ENCODE results near the gene TMEM175. TPM values are rescaled to one million over a fixed set of nuclear protein-coding genes. Genes with fewer than 3 reads are reported as not detected.
"Not testable (repeated sequence)": the region's sequence is repeated elsewhere in the genome, so short reads cannot be mapped to it uniquely, and the experiment has no call there.

TMEM175 gene
- total RNA-seq, 1 donor, result 13.8 TPM

DNA sequence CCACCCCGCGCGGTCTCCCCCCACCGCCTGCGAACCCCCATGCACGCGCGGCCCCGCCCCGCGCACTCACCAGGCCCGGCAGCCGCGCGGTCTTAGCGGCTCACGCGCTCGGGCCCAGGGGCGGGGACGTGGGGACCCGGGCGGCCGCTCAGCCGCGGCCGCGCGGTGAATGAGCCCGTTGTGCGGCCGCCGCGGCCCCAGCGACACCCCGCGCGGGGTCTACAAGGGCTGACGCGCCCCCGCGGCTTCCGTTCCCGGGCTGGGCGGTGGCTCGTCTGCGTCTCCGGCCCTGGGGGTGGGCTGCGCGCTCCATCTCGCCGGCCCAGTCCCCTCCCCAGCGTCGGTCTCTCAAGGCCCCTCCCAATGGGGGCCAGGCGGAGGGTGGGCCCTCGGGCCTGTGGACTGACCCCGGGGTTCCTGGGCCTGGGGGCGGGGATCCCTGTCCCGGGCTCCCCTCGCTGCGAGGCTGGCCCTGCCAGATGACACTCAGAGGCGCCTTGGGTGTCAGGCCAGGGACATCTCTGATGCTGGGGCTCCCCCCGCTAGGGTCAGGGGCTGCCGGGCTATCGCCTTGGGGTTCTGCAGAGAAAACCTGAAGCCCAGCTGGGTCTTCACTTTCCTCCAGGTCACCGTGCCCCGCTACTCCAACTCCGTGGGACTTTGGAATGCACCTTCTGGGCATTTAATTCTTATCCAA, 65.3 kb downstream of the TMEM175 start:
- DNase-seq (ENCODE audit: low read depth), result no peak
- TF ChIP-seq, protein P1, sequence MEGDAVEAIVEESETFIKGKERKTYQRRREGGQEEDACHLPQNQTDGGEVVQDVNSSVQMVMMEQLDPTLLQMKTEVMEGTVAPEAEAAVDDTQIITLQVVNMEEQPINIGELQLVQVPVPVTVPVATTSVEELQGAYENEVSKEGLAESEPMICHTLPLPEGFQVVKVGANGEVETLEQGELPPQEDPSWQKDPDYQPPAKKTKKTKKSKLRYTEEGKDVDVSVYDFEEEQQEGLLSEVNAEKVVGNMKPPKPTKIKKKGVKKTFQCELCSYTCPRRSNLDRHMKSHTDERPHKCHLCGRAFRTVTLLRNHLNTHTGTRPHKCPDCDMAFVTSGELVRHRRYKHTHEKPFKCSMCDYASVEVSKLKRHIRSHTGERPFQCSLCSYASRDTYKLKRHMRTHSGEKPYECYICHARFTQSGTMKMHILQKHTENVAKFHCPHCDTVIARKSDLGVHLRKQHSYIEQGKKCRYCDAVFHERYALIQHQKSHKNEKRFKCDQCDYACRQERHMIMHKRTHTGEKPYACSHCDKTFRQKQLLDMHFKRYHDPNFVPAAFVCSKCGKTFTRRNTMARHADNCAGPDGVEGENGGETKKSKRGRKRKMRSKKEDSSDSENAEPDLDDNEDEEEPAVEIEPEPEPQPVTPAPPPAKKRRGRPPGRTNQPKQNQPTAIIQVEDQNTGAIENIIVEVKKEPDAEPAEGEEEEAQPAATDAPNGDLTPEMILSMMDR (IDR thresholded peaks at IDR 0.05; ENCODE audit: insufficient read depth, low read length), result no peak
- peak overlapping the region; percentile 37 for H3K4me3 ChIP-seq (ENCODE audit: low read depth, low read length)

DNA sequence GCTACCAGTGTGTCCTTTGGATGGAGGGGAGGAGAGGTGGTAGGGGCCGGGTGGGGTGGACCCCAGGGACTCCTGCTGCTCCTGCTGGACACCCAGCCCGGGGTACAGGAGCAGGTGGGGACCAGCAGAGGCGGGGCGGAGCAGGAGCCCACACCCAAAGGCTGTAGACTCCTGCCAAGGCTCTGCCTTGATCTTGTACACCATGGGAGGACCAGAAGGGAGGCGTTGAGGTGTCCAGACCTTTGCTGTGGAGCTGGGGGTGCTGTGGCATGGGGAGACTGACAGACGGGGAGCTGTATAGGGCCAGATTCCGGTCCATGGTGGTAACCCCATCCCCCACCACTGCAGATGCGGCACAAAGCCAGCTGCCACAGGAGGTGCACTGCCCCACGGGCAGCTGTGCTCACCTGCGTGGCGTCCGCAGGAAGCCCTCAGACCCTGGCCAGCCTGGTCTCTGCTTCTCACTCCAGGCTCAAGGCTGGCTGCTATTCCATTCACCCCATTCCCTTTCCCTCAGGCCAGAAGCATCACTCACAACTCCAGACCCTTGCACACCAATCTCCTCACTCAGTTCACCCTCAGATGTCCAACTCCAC, 65.9 kb downstream of the TMEM175 start:
- no peak for DNase-seq (ENCODE audit: low read depth)

DNA sequence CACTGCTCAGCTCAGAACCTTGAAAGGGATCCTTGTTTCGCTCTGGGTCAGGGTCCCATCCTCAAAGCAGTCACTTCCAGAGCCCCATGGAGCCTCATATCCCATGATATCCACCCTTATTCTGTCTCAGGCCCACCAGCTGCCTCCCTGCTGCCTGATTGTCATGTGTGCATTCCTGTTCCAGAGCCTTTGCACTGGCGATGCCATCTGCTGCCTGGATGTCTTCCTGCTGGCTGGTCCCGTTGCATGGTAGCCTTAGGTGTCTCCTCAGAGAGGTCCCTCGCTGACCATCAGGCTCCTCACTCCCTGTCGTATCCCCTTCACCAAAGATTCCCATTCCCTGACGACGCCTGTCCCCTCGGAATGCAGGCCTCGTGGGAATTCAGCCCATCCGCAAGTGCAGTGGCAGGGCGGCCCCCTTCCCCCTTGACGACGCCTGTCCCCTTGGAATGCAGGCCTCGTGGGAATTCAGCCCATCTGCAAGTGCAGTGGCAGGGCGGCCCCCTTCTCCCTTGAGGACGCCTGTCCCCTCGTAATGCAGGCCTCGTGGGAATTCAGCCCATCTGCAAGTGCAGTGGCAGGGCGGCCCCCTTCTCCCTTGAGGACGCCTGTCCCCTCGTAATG, 67.1 kb downstream of the TMEM175 start:
- not testable (repeated sequence) for DNase-seq (ENCODE audit: low read depth); H3K4me3 ChIP-seq (ENCODE audit: low read depth, low read length)

More for the DNA sequence above, 65.9 kb downstream of the TMEM175 start:
- TF ChIP-seq, protein P1 (IDR thresholded peaks at IDR 0.05; ENCODE audit: insufficient read depth, low read length), result no peak
- H3K4me3 ChIP-seq (ENCODE audit: low read depth, low read length), result no peak overlapping the region

DNA sequence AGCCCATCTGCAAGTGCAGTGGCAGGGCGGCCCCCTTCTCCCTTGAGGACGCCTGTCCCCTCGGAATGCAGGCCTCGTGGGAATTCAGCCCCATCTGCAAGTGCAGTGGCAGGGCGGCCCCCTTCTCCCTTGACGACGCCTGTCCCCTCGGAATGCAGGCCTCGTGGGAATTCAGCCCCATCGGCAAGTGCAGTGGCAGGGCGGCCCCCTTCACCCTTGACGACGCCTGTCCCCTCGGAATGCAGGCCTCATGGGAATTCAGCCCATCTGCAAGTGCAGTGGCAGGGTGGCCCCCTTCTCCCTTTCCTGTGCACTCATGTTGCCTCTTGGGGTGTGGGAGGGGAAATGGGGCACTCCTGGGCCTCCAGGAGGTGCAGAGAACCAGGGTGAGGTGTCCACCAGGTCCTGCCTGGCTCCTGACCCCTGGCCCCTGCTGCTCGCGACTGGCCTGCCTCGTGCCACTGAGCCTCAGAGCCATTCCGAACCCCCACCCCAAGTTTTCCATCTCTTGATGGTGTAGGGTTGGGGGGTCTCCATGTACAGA, 67.7 kb downstream of the TMEM175 start:
- DNase-seq (ENCODE audit: low read depth), result no peak
- TF ChIP-seq, protein P1 (IDR thresholded peaks at IDR 0.05; ENCODE audit: insufficient read depth, low read length), result no peak
- H3K4me3 ChIP-seq (ENCODE audit: low read depth, low read length), result no peak overlapping the region

DNA sequence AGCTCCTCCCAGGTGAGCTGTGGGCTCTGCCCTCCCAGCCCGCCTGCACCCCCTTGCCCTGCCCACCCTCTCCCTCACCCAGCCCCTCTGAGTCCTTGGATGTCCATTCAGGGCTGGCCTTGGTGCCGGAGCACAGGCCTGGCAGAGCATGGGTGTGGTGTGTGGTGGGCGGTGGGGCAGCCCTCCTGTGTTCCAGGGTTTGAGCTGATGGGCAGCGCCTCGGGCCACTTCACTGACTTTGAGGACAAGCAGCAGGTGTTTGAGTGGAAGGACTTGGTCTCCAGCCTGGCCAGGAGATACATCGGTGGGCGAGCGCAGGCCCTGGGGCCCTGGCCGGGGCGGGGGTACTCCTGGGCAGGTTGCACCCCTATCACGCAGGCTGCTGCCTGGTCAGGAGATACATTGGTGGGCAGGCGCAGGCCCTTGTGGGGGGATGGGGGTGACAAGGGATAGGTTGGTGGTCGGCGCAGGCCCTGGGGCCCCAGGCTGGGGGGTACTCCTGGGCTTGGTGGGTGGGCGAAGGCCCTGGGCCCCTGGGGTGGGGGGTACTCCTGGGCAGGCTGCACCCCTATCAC, 68.5 kb downstream of the TMEM175 start:
- TF ChIP-seq, protein P1 (IDR thresholded peaks at IDR 0.05; ENCODE audit: insufficient read depth, low read length), result no peak
- no peak overlapping the region for H3K4me3 ChIP-seq (ENCODE audit: low read depth, low read length)
- no peak for DNase-seq (ENCODE audit: low read depth)

DNA sequence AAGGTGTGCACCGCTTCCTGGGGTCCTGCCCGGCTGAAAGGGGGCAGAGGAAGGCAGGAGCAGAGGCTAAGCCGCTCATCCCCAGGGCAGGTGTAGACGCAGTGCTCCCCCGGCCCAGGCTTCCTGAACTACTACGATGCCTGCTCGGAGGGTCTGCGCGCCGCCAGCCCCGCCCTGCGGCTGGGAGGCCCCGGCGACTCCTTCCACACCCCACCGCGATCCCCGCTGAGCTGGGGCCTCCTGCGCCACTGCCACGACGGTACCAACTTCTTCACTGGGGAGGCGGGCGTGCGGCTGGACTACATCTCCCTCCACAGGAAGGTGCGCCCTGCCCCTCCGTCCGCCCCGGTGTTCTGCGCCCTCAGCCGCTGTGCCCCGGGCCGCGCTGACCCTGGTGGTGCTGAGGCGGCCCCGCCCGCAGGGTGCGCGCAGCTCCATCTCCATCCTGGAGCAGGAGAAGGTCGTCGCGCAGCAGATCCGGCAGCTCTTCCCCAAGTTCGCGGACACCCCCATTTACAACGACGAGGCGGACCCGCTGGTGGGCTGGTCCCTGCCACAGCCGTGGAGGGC, 69.4 kb downstream of the TMEM175 start:
- no peak overlapping the region for H3K4me3 ChIP-seq (ENCODE audit: low read depth, low read length)
- TF ChIP-seq, protein P1 (IDR thresholded peaks at IDR 0.05; ENCODE audit: insufficient read depth, low read length), result no peak

More for the DNA sequence above, 69.4 kb downstream of the TMEM175 start:
- no peak for DNase-seq (ENCODE audit: low read depth)

Measured in fibroblast of the aortic adventitia (primary cell).